NCI-H774 (cell line): ENCODE data around the gene RSBN1.
"Not testable (repeated sequence)": the region's sequence is repeated elsewhere in the genome, so short reads cannot be mapped to it uniquely, and the experiment has no call there.

Experiments
- DNase-seq: peaks from one replicate; lab custom pipeline; 2025; lab: John Stamatoyannopoulos, UW

Gene RSBN1

GRCh38 chr1:113782406-113782805 lies 29.9 kb downstream of the RSBN1 start:
- DNase-seq = no peak

- no peak for DNase-seq
Observed at GRCh38 chr1:113780374-113781146, 31.7 kb downstream of the RSBN1 start.

- DNase-seq = no peak
Observed at GRCh38 chr1:113779542-113779941, 32.7 kb downstream of the RSBN1 start.

- DNase-seq = no peak
Observed at GRCh38 chr1:113777561-113777960, 34.7 kb downstream of the RSBN1 start.

GRCh38 chr1:113770031-113770430 lies 42.2 kb downstream of the RSBN1 start:
- DNase-seq = no peak

- DNase-seq = no peak
Observed at GRCh38 chr1:113769601-113769970, 42.7 kb downstream of the RSBN1 start.

- no peak for DNase-seq
Observed at GRCh38 chr1:113768916-113769600, 43.2 kb downstream of the RSBN1 start.

- DNase-seq = no peak
Observed at GRCh38 chr1:113765306-113766230, 46.7 kb downstream of the RSBN1 start.

- no peak for DNase-seq
Observed at GRCh38 chr1:113763661-113764060, 48.6 kb downstream of the RSBN1 start.

GRCh38 chr1:113761937-113762336 lies 50.3 kb downstream of the RSBN1 start:
- no peak for DNase-seq

- no peak for DNase-seq
Observed at GRCh38 chr1:113760102-113761080, 51.9 kb downstream of the RSBN1 start.

GRCh38 chr1:113759333-113760101 lies 52.8 kb downstream of the RSBN1 start, which contains the start of gene PHTF1:
Gene PHTF1 (minus strand): TSS chr1:113759486. CDS start chr1:113758703, 783 bp downstream.
- DNase-seq = peak; percentile 73

- peak; percentile 58 for DNase-seq
Observed at GRCh38 chr1:113758631-113759332, 53.5 kb downstream of the RSBN1 start.

- DNase-seq = no peak
Observed at GRCh38 chr1:113756461-113756860, 55.8 kb downstream of the RSBN1 start.

GRCh38 chr1:113753333-113753732 lies 58.9 kb downstream of the RSBN1 start:
- not testable (repeated sequence) for DNase-seq

- DNase-seq = no peak
Observed at GRCh38 chr1:113751516-113751915, 60.8 kb downstream of the RSBN1 start.

- DNase-seq = no peak
Observed at GRCh38 chr1:113751114-113751513, 61.2 kb downstream of the RSBN1 start.

GRCh38 chr1:113749402-113749801 lies 62.9 kb downstream of the RSBN1 start:
- DNase-seq = no peak

GRCh38 chr1:113747376-113747775 lies 64.9 kb downstream of the RSBN1 start:
- DNase-seq = no peak

- DNase-seq = no peak
Observed at GRCh38 chr1:113745425-113745824, 66.9 kb downstream of the RSBN1 start.
